GM21423 (cell line): ENCODE data around the gene KCNAB1.

Experiments
- ATAC-seq: cut with Tn5 transposase; IDR thresholded peaks from one replicate; pipeline ENCODE4 v1.9.1; 2021; ENCODE audit warnings: mild to moderate bottlenecking, moderate library complexity; ENCODE audit not compliant: unreplicated experiment

Gene KCNAB1

DNA sequence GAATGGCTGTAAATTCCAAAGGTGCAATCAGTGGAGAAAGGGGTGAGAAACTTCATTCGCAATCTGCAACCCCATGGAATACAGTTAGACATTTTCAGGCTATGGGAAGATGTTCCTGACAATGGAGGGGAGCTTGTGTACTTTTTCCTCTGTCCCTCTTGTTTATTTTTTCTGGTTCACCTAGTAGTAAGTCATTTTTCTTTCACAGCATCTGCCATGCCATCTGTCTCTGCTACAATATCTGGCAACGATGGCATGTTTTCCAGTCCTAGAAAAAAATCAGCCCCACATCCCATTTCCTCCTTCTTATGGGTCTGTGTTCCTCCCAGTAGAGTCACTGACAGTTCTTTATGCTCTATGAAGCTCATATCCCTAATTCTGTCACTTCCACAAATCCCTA lies 358.5 kb downstream of the KCNAB1 start:
- ATAC-seq, result no peak

GRCh38 chr3:156479604-156480003 lies 359.2 kb downstream of the KCNAB1 start:
- ATAC-seq, result no peak

- no peak for ATAC-seq
Measured at GRCh38 chr3:156480949-156481348, 360.6 kb downstream of the KCNAB1 start.

DNA sequence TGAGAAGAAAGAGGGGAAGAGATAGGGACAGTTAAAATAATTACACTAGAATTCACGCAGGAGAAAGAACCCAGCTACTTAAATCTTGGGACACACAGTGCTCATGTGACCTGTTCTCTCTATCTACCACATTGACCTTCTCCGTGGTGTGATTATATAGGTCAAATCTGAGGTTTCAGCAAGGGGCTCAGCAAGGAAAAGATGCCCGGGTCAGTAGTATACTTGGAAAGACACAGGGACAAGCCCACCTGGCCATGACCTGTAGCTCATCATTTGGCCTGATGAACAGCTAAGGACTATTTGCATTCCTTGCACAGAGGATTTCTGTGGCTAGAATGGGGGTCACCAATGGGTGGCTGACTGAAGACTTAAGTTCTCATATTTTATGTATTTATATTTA lies 362.6 kb downstream of the KCNAB1 start:
- peak; percentile 8 for ATAC-seq

DNA sequence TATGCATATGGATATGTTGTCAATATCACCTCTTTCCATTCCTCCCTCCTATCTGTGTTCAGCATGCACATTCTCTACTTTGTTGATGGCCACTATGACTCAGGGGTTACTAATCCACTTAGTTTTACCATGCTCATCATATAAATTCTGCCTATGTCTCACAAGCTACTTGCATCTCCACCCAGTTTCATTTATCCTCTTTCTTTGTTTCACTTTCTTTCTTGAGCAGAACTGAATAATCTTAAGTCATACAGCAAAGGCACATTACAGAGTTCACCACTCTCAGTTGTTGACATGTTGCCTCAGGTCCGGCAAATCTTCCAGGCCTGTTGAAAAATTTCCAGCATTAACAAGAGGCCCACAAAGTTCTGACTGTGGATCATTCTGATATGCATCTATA lies 363.0 kb downstream of the KCNAB1 start:
- ATAC-seq, result peak; percentile 83

GRCh38 chr3:156483961-156484787 lies 363.8 kb downstream of the KCNAB1 start:
- ATAC-seq, result peak; percentile 84

DNA sequence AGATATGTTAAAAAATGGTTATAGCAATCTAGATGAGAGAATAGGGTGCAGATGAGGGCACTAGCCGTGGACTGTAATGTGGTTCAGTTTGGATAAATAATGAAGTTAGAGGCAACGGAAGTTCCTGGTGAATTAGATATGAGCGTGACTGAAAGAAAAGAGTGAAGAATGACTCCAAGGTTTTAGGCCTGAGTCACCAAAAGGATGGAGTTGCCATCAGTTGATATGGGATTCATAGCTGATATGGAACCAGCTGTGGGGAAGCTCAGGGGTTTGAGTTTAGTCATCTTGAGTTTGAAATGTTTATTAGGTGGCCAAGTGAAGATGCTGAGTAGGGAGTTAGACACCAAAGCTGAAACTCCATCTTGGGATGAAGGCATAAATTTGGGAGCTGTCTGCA lies 368.4 kb downstream of the KCNAB1 start:
- ATAC-seq, result no peak

GRCh38 chr3:156489462-156489911 lies 369.1 kb downstream of the KCNAB1 start:
- no peak for ATAC-seq

- no peak for ATAC-seq
Measured at GRCh38 chr3:156491192-156491591, 370.8 kb downstream of the KCNAB1 start.

GRCh38 chr3:156492801-156493261 lies 372.5 kb downstream of the KCNAB1 start:
- no peak for ATAC-seq

- no peak for ATAC-seq
Measured at GRCh38 chr3:156493887-156494286, 373.5 kb downstream of the KCNAB1 start.

- ATAC-seq, result no peak
Measured at GRCh38 chr3:156495816-156496215, 375.4 kb downstream of the KCNAB1 start.

GRCh38 chr3:156497326-156497725 lies 376.9 kb downstream of the KCNAB1 start:
- ATAC-seq, result no peak

GRCh38 chr3:156498307-156498706 lies 377.9 kb downstream of the KCNAB1 start:
- no peak for ATAC-seq

DNA sequence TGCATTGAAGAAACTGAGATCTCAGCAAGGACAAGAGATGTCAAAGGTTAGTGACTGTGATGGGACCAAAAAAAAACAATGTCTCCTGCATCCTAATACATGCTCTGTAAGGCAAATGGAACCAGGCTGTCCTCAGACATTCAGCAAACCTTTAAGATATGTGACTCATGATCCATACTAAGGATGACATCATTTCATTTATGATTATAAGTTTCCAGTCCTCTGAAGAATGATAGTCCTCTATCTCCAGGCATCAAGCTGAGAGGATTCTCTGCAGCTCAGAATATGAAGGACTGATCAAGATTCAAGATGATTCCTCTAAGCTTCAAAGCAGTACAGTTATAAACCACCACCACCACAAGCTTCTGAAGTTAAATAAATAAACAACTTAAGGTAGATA lies 386.9 kb downstream of the KCNAB1 start:
- ATAC-seq, result no peak

DNA sequence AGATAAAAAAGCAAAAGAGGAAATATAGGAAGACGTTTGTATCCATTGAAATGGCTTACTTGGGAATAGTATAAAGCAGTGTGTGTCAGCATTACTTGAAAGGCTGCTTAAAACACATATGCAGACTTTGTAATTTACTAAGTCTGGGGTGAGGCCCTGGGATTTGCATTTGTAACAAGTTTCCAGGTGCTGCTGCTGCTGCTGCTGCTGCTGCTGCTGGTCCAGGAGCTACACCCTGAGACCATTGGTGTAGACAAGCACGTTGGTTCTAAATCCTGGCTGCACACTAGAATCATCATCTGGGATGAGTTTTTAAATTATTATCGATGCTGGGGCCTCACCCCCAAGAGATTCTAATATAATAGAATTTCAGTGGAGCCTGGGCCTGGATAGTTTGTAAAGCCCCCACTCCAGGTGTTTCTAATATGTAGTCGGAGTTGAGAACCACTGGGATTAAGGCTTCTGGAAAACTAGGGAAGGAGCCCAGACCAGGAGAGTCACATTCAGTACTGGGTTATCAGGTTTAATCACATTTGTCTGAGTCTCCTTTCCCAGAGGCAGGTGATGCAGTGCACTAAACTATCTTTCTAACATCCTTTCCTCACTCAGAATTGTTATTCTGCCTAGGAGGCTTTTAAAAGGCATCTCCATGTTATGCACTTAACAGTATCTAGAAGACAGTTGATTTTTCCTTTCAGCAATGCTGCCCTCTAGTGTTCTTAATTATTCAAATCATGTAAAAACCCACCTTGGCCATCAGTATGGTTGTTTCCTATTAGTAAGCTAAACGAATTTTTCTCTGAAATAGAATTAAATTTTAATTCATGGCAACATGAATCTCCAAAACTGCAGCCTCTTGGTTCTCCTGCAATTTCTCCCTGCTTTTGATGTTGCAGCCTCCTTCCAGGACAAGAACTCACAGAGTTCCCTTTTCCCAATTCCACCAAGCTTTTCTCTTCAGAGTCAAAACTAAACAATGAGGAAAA lies 389.1 kb downstream of the KCNAB1 start:
- ATAC-seq, result peak; percentile 60

DNA sequence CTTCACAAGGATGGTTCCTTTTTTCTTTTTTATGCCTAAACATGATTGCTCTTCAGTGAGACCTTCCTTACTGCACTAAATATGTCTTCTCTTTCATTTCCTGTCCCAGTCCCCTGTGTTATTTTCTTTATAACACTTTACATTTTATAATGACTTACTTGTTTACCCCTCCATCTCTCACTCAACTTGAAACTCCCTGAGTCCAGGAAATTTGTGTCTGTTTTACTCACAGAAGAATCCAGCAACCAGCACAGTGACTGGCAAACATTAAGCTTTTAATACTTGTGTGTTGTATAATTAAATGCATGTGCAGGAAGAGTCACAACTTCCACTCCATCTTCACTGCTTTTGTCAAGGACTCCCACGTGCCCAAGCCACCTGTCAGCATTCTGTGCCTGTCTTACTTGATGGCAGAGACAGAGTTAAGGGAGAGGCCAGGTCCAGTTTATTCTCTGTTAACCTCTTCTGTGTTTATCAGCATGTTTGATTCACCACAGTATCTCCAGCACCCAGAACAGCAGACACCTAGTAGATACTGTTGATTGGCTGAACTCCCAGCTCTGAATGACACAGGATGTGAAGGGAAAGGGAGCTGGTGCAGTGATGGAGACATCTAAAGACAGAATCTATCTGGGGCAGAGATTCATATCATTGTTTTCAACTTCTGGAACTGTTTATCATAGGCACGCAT lies 391.8 kb downstream of the KCNAB1 start:
- no peak for ATAC-seq

DNA sequence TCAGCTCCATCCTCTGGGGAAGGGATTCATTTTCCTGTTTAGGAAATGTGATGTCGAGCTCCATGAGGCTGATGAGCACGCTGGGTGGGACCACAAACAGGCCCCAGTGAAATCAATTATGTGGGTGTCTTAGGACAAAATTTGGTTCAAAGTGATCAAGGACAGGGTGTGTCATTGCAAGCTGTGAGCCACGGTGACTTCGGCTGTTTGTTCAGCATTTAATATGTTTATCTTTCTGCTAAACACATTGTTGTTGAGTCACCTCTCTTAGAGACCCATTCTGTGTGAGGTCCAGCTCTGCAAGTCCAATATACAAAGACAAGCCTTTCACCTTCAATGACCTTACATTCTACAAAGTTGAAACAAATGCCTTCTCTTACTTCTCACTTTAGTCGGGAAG lies 393.2 kb downstream of the KCNAB1 start:
- ATAC-seq, result no peak

GRCh38 chr3:156516284-156516683 lies 395.9 kb downstream of the KCNAB1 start:
- ATAC-seq, result no peak

DNA sequence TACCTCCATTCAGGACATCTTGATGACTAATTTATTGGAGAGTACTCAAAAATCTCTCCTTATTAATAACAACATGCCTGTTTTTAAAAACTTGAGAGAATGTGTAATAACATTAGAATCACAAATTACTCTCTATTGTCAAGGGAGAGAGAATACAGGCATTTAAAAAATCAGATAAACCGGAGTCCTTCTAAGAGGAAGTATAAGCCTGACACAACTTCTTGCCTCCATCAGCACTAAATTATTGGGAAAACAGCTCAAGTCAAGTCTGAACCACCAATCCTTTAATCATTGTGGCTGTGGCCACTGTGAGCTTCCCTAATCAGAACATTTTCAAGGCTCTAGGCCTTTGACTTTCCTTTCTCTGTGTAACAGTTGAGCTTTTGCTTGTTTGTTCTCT lies 396.6 kb downstream of the KCNAB1 start:
- no peak for ATAC-seq

GRCh38 chr3:156518726-156519125 lies 398.3 kb downstream of the KCNAB1 start:
- no peak for ATAC-seq
